Upper lobe of right lung (tissue), 1 donor: Measurements from ENCODE around the gene CPO. TPM values are rescaled to one million over a fixed set of nuclear protein-coding genes. Genes with fewer than 3 reads are reported as not detected.
A peak's percentile ranks its signal among the peaks of the same experiment; 100 is the strongest.

Experiments
- ATAC-seq: fragments of 200-7000 bp; cut with Tn5 transposase; one replicate; pipeline ENCODE4 v1.9.1; 2020; ENCODE audit warnings: mild to moderate bottlenecking, moderate library complexity
- DNase-seq: peaks from one replicate; pipeline ENCODE4 v3.0.0-alpha.2; 2020
- H3K27ac ChIP-seq: fragments of 200-600 bp; one replicate; pipeline ENCODE4 v1.8.0; 2022
- H3K27me3 ChIP-seq: fragments of 200-600 bp; one replicate; pipeline ENCODE4 v1.8.0; 2022; ENCODE audit warnings: mild to moderate bottlenecking
- H3K36me3 ChIP-seq: fragments of 200-600 bp; one replicate; pipeline ENCODE4 v1.8.0; 2022
- H3K4me1 ChIP-seq: fragments of 200-600 bp; one replicate; pipeline ENCODE4 v1.8.0; 2022
- H3K4me3 ChIP-seq: fragments of 200-600 bp; one replicate; pipeline ENCODE4 v1.8.0; 2022; ENCODE audit warnings: mild to moderate bottlenecking
- H3K9me3 ChIP-seq: fragments of 200-600 bp; one replicate; pipeline ENCODE4 v1.8.0; 2022
- intact Hi-C: fragments of 100-400 bp; cut with DNase I; formaldehyde crosslinking; loops from one replicate; pipeline ENCODE4 v1.11.0; 2022
- total RNA-seq: library from RNA; stranded (reverse); fragmentation: NEBNext Ultra II Directional; extraction: Animal tissue kit (Norgen Biotek cat#: 25700); gene quantifications from one replicate; pipeline ENCODE4 v1.2.1, GENCODE V29; 2021
- TF ChIP-seq, protein P1 (sequence below): fragments of 200-600 bp; IDR thresholded peaks from one replicate; pipeline ENCODE4 v1.8.0; 2022; ENCODE audit warnings: antibody characterized with exemption
- donor health status: DM: no; HTN: yes; CAD: no; lungs with severe emphysema.

CPO gene
- total RNA-seq, 1 donor from 2014 or later, result not detected

DNA sequence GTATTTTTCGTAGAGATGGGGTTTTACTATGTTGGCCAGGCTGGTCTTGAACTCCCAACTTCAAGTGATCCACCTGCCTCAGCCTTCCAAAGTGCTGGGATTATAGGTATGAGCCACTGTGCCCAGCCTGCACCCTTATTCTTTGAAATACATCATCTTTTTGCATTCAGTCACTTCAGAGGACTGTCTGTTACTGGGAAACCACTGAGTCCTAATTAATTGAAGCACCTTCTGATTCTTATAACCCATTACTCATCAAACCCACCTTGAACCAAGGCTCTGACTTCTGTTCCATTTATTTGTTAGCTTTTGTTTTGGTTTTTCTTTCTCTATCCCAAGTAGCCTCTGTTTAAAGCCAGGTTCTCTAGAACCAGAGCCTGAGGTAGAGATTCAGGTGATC is 49.6 kb downstream of the CPO start:
- no peak for DNase-seq
- no peaks in the 10 kb centered on the region for H3K36me3 ChIP-seq
- peaks cover 4% of the 10 kb centered on the region for H3K4me1 ChIP-seq
- intact Hi-C loops, result loop anchor here (10.0 kb wide), 1 partner anchor 486 kb away; no protein-coding TSS in a partner anchor
- TF ChIP-seq, protein P1, sequence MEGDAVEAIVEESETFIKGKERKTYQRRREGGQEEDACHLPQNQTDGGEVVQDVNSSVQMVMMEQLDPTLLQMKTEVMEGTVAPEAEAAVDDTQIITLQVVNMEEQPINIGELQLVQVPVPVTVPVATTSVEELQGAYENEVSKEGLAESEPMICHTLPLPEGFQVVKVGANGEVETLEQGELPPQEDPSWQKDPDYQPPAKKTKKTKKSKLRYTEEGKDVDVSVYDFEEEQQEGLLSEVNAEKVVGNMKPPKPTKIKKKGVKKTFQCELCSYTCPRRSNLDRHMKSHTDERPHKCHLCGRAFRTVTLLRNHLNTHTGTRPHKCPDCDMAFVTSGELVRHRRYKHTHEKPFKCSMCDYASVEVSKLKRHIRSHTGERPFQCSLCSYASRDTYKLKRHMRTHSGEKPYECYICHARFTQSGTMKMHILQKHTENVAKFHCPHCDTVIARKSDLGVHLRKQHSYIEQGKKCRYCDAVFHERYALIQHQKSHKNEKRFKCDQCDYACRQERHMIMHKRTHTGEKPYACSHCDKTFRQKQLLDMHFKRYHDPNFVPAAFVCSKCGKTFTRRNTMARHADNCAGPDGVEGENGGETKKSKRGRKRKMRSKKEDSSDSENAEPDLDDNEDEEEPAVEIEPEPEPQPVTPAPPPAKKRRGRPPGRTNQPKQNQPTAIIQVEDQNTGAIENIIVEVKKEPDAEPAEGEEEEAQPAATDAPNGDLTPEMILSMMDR, result no peak
- no peaks in the 10 kb centered on the region for H3K27me3 ChIP-seq
- no peak overlapping the region for H3K27ac ChIP-seq
- no peak for ATAC-seq
- H3K4me3 ChIP-seq, result no peak overlapping the region
- no peaks in the 10 kb centered on the region for H3K9me3 ChIP-seq

DNA sequence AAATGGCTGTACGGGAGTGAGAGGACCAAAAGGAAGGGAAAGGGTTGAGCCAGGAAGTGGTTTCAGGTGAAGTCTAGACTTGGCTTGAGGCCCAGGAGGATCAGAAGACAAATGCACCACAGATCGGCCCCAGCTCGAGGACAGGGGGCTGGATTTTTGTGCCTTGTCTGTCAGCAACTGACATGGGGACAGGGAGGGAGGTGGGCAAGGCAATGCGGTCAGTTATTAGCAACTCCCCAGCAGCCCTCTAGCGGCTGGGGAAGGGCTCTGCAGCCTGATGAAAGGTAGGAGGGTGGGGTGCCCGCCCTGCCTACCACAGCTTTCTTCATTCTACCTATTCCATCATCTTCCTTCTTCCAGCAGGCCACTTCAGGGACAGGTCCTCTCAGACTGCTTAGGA is 50.0 kb downstream of the CPO start:
- ATAC-seq (peak; percentile 91), DNase-seq (peak; percentile 70)
- Histone ChIP-seq H3K4me1 (peaks cover 4% of the 10 kb centered on the region), H3K36me3 (no peaks in the 10 kb centered on the region), H3K9me3 (no peaks in the 10 kb centered on the region), H3K27me3 (no peaks in the 10 kb centered on the region), H3K4me3 (no peak overlapping the region), H3K27ac (no peak overlapping the region)
- intact Hi-C loops, result loop anchor here (10.0 kb wide), 1 partner anchor 485 kb away; no protein-coding TSS in a partner anchor
- TF ChIP-seq, protein P1, result peak; percentile 78

DNA sequence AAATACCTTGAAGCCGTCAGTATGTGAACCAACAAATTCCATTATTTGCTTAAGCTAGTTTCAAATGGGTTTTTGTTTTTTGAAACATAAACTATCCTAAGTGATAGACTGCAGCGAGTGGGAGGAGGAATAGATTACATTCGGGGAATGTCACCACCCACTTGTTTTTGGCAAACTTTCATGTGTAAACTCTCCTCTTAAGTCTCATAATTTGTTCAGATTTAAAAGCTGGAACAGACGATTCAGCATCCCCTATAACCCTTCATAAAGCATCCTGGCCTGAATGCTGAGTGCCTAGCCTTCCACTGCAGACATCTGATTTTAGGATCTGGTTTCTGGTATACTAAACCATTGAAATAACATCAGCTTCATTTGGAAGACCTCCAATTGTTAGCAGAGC is 51.0 kb downstream of the CPO start:
- H3K4me3 ChIP-seq, result no peak overlapping the region
- peaks cover 4% of the 10 kb centered on the region for H3K4me1 ChIP-seq
- H3K36me3 ChIP-seq, result no peaks in the 10 kb centered on the region
- no peaks in the 10 kb centered on the region for H3K9me3 ChIP-seq
- ATAC-seq (no peak), DNase-seq (no peak)
- H3K27me3 ChIP-seq, result no peaks in the 10 kb centered on the region
- H3K27ac ChIP-seq, result no peak overlapping the region
- TF ChIP-seq, protein P1, result no peak
- intact Hi-C loops, result no loop called here

DNA sequence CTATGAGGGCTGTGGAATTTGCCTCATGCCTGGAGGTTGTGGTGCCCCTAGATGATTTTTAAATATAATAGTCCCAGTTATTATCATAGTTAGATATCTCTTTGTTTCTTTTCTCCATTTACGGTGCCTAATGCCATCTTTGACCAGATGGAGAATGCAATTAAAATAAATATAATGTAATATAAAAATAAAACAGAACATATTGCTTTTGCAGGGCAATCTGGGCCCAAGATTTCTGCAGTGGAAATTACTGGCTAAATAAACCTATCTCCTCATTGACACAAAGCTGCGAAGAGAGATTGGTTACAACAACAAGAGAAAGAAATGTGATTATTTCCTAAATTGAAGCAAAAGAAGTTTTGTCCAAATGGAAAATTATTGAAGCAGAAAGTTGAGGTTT is 51.8 kb downstream of the CPO start:
- intact Hi-C loops, result no loop called here
- no peak overlapping the region for H3K4me3 ChIP-seq
- no peak for ATAC-seq

DNA sequence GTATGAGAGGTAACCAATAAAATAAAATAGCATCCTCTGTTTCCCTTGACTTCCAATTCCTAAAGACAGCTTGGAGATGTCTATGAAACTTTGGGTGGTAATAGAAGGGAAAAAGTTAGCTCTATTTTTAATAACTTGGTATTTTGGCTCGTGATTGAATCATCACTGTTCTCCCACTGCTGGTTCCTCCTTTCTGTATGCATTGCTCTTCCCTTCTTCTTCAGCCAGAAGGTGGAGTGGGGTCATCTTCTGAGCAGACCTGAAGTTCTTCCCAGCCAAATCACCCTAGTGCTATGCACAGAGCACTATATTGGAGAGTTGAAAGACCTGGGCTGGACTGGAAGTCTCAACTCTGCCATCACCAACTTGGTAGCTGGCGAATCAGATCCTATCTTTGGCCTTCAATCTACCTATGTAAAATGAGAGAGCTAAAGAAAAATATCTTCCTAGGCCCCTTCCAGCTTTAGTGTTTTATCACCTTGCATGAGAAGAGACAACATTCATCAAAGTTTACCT is 54.1 kb downstream of the CPO start:
- TF ChIP-seq, protein P1, result no peak
- Histone ChIP-seq H3K4me3 (no peak overlapping the region), H3K27me3 (no peaks in the 10 kb centered on the region), H3K27ac (no peak overlapping the region), H3K36me3 (no peaks in the 10 kb centered on the region), H3K9me3 (no peaks in the 10 kb centered on the region), H3K4me1 (peaks cover 4% of the 10 kb centered on the region)
- no peak for DNase-seq
- intact Hi-C loops, result no loop called here
- ATAC-seq, result peak; percentile 13

More for the DNA sequence above, 51.8 kb downstream of the CPO start:
- H3K27ac ChIP-seq, result no peak overlapping the region
- no peaks in the 10 kb centered on the region for H3K36me3 ChIP-seq
- peaks cover 4% of the 10 kb centered on the region for H3K4me1 ChIP-seq
- no peak for DNase-seq
- H3K27me3 ChIP-seq, result no peaks in the 10 kb centered on the region
- H3K9me3 ChIP-seq, result no peaks in the 10 kb centered on the region
- TF ChIP-seq, protein P1, result no peak

DNA sequence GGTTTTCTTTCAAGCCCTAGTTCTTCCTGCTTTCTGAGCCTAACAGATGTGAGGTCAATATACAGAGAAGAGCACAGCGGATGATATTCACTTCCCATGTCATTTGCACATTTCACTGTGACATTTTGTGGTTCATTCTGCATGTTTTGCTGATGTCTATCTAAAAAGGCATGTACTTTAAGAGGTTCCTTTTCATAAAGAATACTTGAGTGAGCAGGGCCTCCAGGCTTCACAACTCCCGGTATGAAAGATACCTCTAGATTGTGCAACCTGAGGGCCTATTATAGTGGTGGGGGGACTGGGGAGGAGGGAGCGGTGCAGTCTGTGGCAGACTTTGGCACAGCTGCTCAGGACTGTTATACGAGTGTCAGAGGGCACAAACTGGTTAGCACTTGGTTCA is 54.6 kb downstream of the CPO start:
- H3K36me3 ChIP-seq, result no peaks in the 10 kb centered on the region
- peaks cover 4% of the 10 kb centered on the region for H3K4me1 ChIP-seq
- peak; percentile 95 for ATAC-seq
- no peak overlapping the region for H3K27ac ChIP-seq
- TF ChIP-seq, protein P1, result no peak
- H3K27me3 ChIP-seq, result no peaks in the 10 kb centered on the region
- intact Hi-C loops, result no loop called here
- DNase-seq, result no peak
- no peaks in the 10 kb centered on the region for H3K9me3 ChIP-seq
- no peak overlapping the region for H3K4me3 ChIP-seq
